H9 (cell line): ENCODE results near the gene MAOA. TPM values are rescaled to one million over a fixed set of nuclear protein-coding genes. Genes with fewer than 3 reads are reported as not detected.

Experiments
- DNase-seq: peaks from one replicate; pipeline ENCODE4 v3.0.0-alpha.2; 2017
- H2AFZ ChIP-seq: one replicate; pipeline ENCODE4 v1.6.1; 2013; ENCODE audit warnings: mild to moderate bottlenecking, low read length, control low read depth, moderate library complexity
- H2AK5ac ChIP-seq: 2 replicates; pipeline ENCODE4 v1.6.1; 2013; ENCODE audit warnings: low read length, control low read depth, mixed read lengths; ENCODE audit not compliant: insufficient read length
- H2BK120ac ChIP-seq: one replicate; pipeline ENCODE4 v1.6.1; 2013; ENCODE audit warnings: low read depth, mild to moderate bottlenecking, low read length, control low read depth, inconsistent platforms; ENCODE audit not compliant: poor library complexity, severe bottlenecking
- H2BK12ac ChIP-seq: 2 replicates; pipeline ENCODE4 v1.6.1; 2013; ENCODE audit warnings: low read length, control low read depth, mixed read lengths, low read depth; ENCODE audit not compliant: insufficient read length
- H2BK15ac ChIP-seq: 2 replicates; pipeline ENCODE4 v1.6.1; 2013; ENCODE audit warnings: low read depth, low read length, control low read depth
- H2BK20ac ChIP-seq: one replicate; pipeline ENCODE4 v1.6.1; 2013; ENCODE audit warnings: low read depth, mild to moderate bottlenecking, low read length, control low read depth, inconsistent platforms; ENCODE audit not compliant: poor library complexity, severe bottlenecking
- H2BK5ac ChIP-seq: 2 replicates; pipeline ENCODE4 v1.6.1; 2013; ENCODE audit warnings: low read length, control low read depth, mixed read lengths; ENCODE audit not compliant: insufficient read length
- H3K14ac ChIP-seq: 2 replicates; pipeline ENCODE4 v1.6.1; 2013; ENCODE audit warnings: low read length, control low read depth; ENCODE audit not compliant: insufficient read depth
- H3K18ac ChIP-seq: 2 replicates; pipeline ENCODE4 v1.6.1; 2013; ENCODE audit warnings: low read depth, mild to moderate bottlenecking, mixed read lengths, low read length, control low read depth; ENCODE audit not compliant: insufficient read length
- H3K23ac ChIP-seq: 2 replicates; pipeline ENCODE4 v1.6.1; 2013; ENCODE audit warnings: low read length, control low read depth, mixed read lengths, low read depth; ENCODE audit not compliant: insufficient read length
- H3K23me2 ChIP-seq: 2 replicates; pipeline ENCODE4 v1.6.1; 2013; ENCODE audit warnings: low read depth, mild to moderate bottlenecking, mixed read lengths, low read length, control low read depth; ENCODE audit not compliant: insufficient read length, poor library complexity, severe bottlenecking
- H3K27ac ChIP-seq: 2 replicates; pipeline ENCODE4 v1.5.1; 2013; ENCODE audit warnings: low read length, control low read depth, mixed read lengths, low read depth; ENCODE audit not compliant: insufficient read length
- H3K27me3 ChIP-seq: 2 replicates; pipeline ENCODE4 v1.6.1; 2013; ENCODE audit warnings: low read length, control low read depth, inconsistent platforms; ENCODE audit not compliant: insufficient read depth
- H3K4ac ChIP-seq: 2 replicates; pipeline ENCODE4 v1.6.1; 2013; ENCODE audit warnings: low read depth, mild to moderate bottlenecking, control low read depth, inconsistent platforms, low read length, moderate library complexity
- H3K4me1 ChIP-seq: 2 replicates; pipeline ENCODE4 v1.6.1; 2013; ENCODE audit warnings: low read length, control low read depth, inconsistent platforms; ENCODE audit not compliant: insufficient read depth
- H3K4me2 ChIP-seq: 2 replicates; pipeline ENCODE4 v1.6.1; 2013; ENCODE audit warnings: low read length, control low read depth, mixed read lengths; ENCODE audit not compliant: insufficient read length, insufficient read depth
- H3K56ac ChIP-seq: 2 replicates; pipeline ENCODE4 v1.6.1; 2013; ENCODE audit warnings: low read depth, mild to moderate bottlenecking, mixed read lengths, low read length, control low read depth; ENCODE audit not compliant: insufficient read length
- H3K79me1 ChIP-seq: 2 replicates; pipeline ENCODE4 v1.6.1; 2013; ENCODE audit warnings: low read depth, mild to moderate bottlenecking, moderate library complexity, low read length, control low read depth, inconsistent platforms; ENCODE audit not compliant: insufficient read depth, poor library complexity, severe bottlenecking
- H3K79me2 ChIP-seq: 2 replicates; pipeline ENCODE4 v1.6.1; 2013; ENCODE audit warnings: low read length, control low read depth, inconsistent platforms; ENCODE audit not compliant: insufficient read depth
- H3K9ac ChIP-seq: 2 replicates; pipeline ENCODE4 v1.6.1; 2013; ENCODE audit warnings: low read length, control low read depth, mixed read lengths; ENCODE audit not compliant: insufficient read length; ENCODE audit errors: extremely low read depth
- H3K9me3 ChIP-seq: one replicate; pipeline ENCODE4 v1.6.1; 2013; ENCODE audit warnings: low read depth, low read length, inconsistent platforms; ENCODE audit not compliant: control insufficient read depth
- H3T11ph ChIP-seq: one replicate; pipeline ENCODE4 v1.6.1; 2013; ENCODE audit warnings: mild to moderate bottlenecking, low read length, control low read depth, inconsistent platforms
- H4K20me1 ChIP-seq: one replicate; pipeline ENCODE4 v1.6.1; 2013; ENCODE audit not compliant: control insufficient read depth, insufficient read length, insufficient read depth
- H4K5ac ChIP-seq: 2 replicates; pipeline ENCODE4 v1.6.1; 2013; ENCODE audit warnings: low read depth, mild to moderate bottlenecking, mixed read lengths, low read length, control low read depth; ENCODE audit not compliant: insufficient read length
- H4K8ac ChIP-seq: replicated peaks from 2 replicates; pipeline ENCODE4 v1.6.1; 2013; ENCODE audit warnings: low read length, control low read depth, mixed read lengths, low read depth; ENCODE audit not compliant: insufficient read length
- H4K91ac ChIP-seq: 2 replicates; pipeline ENCODE4 v1.6.1; 2013; ENCODE audit warnings: low read depth, mild to moderate bottlenecking, moderate library complexity, mixed read lengths, low read length, control low read depth; ENCODE audit not compliant: insufficient read length
- H3K27ac Mint-ChIP-seq, 3 experiments: 2 replicates in 2 of 3; 3 replicates in 1 of 3; pipeline ENCODE4 v1.8.0; 2020 to 2021; ENCODE audit warnings: mixed read lengths in 3 of 3, mild to moderate bottlenecking in 1 of 3, moderate library complexity in 1 of 3
- H3K27me3 Mint-ChIP-seq: 2 replicates; pipeline ENCODE4 v1.8.0; 2021; ENCODE audit warnings: low read depth, mild to moderate bottlenecking, moderate library complexity, mixed read lengths
- H3K36me3 Mint-ChIP-seq, 3 experiments: 2 replicates in 2 of 3; 3 replicates in 1 of 3; pipeline ENCODE4 v1.8.0; 2020 to 2021; ENCODE audit warnings: low read depth in 3 of 3, mixed read lengths in 3 of 3; ENCODE audit not compliant: insufficient read depth in 1 of 3
- H3K4me1 Mint-ChIP-seq, 2 experiments: 2 replicates each; pipeline ENCODE4 v1.8.0; 2020; ENCODE audit warnings: mixed read lengths in 2 of 2
- H3K4me3 Mint-ChIP-seq, 2 experiments: 2 replicates in 1 of 2; 3 replicates in 1 of 2; pipeline ENCODE4 v1.8.0; 2020 to 2021; ENCODE audit warnings: mild to moderate bottlenecking in 2 of 2, mixed read lengths in 2 of 2, moderate library complexity in 1 of 2
- H3K9me3 Mint-ChIP-seq, 2 experiments: 2 replicates in 1 of 2; 3 replicates in 1 of 2; pipeline ENCODE4 v1.8.0; 2020; ENCODE audit warnings: mild to moderate bottlenecking in 2 of 2, mixed read lengths in 2 of 2, moderate library complexity in 1 of 2
- WGBS: extraction: QIAGEN DNeasy Blood & Tissue Kit; methylation state at CpG from one replicate; pipeline ENCODE4 v1.1.7; 2013; ENCODE audit warnings: missing lambda C conversion rate, low lambda C conversion rate, mixed read lengths; ENCODE audit not compliant: insufficient read length; ENCODE audit errors: extremely low coverage; 5-methylcytosine and 5-hydroxymethylcytosine counted together
- total RNA-seq: library from RNA; stranded (reverse); gene quantifications from 2 replicates; pipeline ENCODE4 v1.2.1, GENCODE V29; 2021
- TF ChIP-seq, protein P1 (sequence below): fragments of 200-600 bp; sonication (generic); conservative IDR thresholded peaks from 3 replicates; pipeline ENCODE4 v1.8.0; 2021; ENCODE audit warnings: antibody characterized with exemption, mild to moderate bottlenecking

The MAOA gene
- total RNA-seq, 1 experiment from 2014 or later = 0.28 TPM

DNA sequence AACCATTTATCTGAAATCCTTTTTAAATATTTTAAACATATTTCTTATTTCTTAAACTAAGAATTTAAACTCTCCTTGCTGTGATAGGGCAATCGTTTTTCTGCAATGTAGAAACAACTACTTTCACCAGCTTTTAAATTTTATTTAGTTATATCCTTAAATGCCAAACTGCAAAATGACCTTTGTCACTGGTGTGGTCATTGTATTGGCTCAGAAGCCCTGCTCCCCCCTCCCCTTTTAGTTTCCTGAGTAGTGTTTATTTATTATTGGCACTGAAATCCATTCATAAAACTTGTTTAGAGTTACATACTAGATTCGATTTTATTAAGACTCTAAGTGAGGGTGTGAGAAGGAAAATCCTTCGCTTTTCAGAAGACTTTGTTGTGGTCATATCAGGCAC is 23.0 kb downstream of the MAOA start:
- no peaks in the 10 kb centered on the region for H3K9me3 ChIP-seq
- H2BK20ac ChIP-seq = no peak overlapping the region
- no peak overlapping the region for H2BK5ac ChIP-seq
- no peak overlapping the region for H3K18ac ChIP-seq
- peaks cover 2 to 8% (median 3%) of the 10 kb centered on the region in 3 experiments; a peak in 5 of 7 replicates for H3K36me3 Mint-ChIP-seq
- H3K23me2 ChIP-seq = no peaks in the 10 kb centered on the region
- no peak overlapping the region for H3K27ac ChIP-seq
- DNase-seq = no peak
- no peak overlapping the region for H2AFZ ChIP-seq
- no peak overlapping the region for H3K56ac ChIP-seq
- TF ChIP-seq, protein P1, sequence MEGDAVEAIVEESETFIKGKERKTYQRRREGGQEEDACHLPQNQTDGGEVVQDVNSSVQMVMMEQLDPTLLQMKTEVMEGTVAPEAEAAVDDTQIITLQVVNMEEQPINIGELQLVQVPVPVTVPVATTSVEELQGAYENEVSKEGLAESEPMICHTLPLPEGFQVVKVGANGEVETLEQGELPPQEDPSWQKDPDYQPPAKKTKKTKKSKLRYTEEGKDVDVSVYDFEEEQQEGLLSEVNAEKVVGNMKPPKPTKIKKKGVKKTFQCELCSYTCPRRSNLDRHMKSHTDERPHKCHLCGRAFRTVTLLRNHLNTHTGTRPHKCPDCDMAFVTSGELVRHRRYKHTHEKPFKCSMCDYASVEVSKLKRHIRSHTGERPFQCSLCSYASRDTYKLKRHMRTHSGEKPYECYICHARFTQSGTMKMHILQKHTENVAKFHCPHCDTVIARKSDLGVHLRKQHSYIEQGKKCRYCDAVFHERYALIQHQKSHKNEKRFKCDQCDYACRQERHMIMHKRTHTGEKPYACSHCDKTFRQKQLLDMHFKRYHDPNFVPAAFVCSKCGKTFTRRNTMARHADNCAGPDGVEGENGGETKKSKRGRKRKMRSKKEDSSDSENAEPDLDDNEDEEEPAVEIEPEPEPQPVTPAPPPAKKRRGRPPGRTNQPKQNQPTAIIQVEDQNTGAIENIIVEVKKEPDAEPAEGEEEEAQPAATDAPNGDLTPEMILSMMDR = no peak
- H3K4me1 Mint-ChIP-seq = no peaks in the 10 kb centered on the region
- no peaks in the 10 kb centered on the region for H3K4me1 ChIP-seq
- no peaks in the 10 kb centered on the region for H3K27me3 ChIP-seq
- H3K79me2 ChIP-seq = no peaks in the 10 kb centered on the region
- H3K27me3 Mint-ChIP-seq = no peaks in the 10 kb centered on the region; the same call in 1 of the 2 replicates
- peaks cover 50 to 55% of the 10 kb centered on the region in 2 experiments for H3K9me3 Mint-ChIP-seq
- H2AK5ac ChIP-seq = no peak overlapping the region
- no peak overlapping the region for H3T11ph ChIP-seq
- no peaks in the 10 kb centered on the region for H3K79me1 ChIP-seq
- H3K23ac ChIP-seq = no peak overlapping the region
- H3K4me2 ChIP-seq = no peak overlapping the region
- H4K20me1 ChIP-seq = no peaks in the 10 kb centered on the region
- H3K4me3 Mint-ChIP-seq = no peak overlapping the region
- no peak overlapping the region for H2BK15ac ChIP-seq
- no CpG with 5 or more reads among the region's 3 CpGs for WGBS
- no peak overlapping the region for H3K14ac ChIP-seq
- no peak overlapping the region for H2BK120ac ChIP-seq
- H3K27ac Mint-ChIP-seq = no peak overlapping the region
- H4K8ac ChIP-seq = no peak overlapping the region
- H4K91ac ChIP-seq = no peak overlapping the region
- no peak overlapping the region for H2BK12ac ChIP-seq
- no peak overlapping the region for H4K5ac ChIP-seq
- H3K9ac ChIP-seq = no peak overlapping the region
- H3K4ac ChIP-seq = no peak overlapping the region
